Stimulated activated CD8-positive, alpha-beta memory T cell treated with anti-CD3 and anti-CD28 coated beads, Interleukin-7, amount 100 ng/mL, for 24 hours (primary cell): Measurements from ENCODE around the gene IL10RA.
A peak's percentile ranks its signal among the peaks of the same experiment; 100 is the strongest.

Source experiments
- DNase-seq: peaks from one replicate; pipeline ENCODE4 v3.0.0-alpha.2; 2020; ENCODE audit warnings: low read depth

Gene IL10RA

DNA sequence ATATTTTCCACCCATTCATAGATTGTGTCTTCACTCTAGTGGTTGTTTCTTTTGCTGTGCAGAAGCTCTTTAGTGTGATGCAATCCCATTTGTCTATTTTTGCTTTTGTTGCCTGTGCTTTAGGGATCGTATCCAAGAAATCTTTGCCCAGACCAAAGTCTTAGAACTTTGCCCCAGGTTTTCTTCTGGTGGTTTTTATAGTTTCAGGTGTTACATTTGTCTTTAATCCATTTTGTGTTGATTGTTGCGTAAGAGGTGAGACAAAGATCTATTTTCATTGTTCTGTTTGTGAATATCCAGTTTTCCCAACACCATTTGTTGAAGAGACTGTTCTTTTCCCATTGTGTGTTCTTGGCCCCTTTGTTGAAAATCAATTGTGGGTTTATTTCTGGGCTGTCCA is 6.4 kb downstream of the IL10RA start:
- DNase-seq = no peak

DNA sequence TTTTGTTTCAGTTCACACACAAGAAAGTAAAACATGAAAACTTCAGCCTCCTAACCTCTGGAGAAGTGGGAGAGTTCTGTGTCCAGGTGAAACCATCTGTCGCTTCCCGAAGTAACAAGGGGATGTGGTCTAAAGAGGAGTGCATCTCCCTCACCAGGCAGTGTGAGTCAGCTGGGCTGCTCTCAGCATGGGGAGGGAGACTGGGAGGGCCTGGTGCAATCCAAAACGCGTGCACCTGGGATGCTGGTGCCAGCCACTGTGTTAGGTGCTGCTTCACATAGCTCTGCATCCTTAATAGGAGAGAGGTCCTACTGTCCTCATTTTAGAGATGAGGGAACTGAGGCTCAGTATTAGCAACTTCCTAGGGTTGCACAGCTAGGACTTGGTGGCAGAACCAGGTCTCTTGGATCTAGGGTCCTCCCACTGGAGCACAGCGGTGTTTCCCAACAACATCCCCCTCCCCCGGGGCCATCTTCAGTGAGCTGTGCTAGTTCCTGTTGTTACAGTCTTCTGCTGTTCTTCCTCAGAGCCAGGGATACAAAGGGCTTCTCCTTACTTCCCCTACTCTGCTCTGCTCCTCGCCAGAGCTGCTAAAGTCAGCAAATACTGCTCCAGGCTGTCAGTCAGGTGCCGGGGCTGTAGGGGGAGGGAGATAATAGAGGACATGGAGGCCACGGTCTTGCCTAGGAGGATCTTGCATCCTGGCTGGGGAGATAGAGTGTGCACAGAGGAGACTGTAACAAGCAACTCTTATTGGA is 8.0 kb downstream of the IL10RA start:
- no peak for DNase-seq

DNA sequence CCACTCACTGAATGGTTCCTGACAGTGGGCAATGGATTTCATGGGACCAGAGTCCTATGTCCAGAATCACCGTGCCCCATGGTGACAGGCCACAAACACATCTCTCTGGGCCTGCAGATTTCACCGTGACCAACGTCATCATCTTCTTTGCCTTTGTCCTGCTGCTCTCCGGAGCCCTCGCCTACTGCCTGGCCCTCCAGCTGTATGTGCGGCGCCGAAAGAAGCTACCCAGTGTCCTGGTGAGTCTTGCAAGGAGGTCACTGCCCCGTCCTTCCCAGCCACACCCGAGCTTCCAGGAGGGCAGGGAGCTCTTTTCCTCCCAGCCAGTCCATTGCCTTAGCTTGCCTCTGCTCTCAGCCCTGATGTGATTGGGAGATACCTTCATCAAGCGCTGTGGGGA is 9.3 kb downstream of the IL10RA start:
- DNase-seq = no peak

DNA sequence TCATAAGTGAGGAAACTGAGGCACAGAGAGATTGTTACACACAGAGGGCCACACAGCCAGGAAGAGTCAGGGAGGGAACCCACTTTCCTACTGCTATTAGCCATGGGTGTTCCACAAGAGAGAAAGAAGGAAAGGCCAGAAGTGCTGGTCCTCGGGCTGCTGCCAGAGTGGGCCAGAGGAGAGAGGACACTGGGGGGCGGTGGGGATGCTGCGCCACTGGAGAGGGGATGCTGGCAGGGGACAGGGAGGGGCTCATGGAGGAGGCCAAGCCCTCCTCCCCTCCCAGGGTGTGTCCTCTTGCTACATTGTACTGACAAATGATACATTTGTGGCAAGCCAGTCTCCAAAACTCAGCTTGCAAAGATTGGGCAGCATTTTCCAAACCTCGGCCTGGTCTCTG is 9.9 kb downstream of the IL10RA start:
- DNase-seq = no peak

DNA sequence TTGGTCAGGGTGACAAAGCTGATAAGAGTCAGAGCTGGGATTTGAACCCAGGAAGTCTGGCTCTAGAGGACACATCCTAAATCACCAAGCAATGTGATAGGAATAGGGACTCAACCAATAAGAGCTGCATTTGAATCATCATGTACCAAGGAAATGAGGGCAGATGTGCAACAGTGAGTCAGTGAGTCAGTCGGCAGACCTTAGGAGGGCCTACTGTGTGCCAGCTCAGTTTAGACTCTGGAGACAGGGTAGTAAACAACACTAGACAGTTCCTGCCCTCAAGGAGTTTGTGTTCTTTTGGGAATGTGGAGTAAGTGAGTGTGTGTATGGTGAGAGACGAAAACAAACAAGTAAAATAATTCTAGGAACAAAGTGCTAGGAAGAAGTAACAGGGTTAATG is 11.2 kb downstream of the IL10RA start:
- no peak for DNase-seq

DNA sequence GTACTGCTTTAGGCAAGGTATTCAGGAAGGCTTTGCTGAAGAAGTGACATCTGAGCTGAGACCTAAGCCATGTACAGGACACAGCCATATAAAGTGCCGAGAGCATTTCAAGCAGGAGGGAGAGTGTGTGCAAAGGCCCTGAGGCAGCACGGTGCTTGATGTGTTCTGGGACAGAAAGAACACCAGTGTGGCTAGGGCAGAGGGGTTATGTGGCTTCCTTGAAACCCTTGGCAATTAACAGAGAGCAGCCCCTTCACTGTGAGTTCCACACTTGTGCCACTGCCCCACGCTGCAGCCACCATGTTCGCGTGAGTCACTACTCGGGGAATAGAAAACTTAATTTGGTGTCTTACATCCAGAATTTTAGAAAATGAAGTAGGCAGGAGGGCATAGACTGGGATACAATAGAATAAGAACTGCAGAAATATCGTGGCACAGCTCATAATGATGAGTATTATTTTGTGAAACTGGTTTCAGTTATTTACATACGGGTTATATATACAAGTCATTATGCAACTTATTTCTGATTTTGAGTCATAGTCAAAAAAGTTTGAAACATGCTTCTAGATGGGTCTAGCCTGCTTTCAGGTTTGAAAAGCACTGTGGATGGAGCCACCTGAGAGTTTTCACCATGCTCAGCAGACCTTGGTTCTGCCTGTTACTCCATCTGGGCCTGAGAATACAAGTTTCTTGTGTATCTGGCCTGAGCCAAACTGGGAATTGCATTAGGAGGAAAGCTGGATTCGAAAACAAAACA is 11.8 kb downstream of the IL10RA start:
- no peak for DNase-seq

DNA sequence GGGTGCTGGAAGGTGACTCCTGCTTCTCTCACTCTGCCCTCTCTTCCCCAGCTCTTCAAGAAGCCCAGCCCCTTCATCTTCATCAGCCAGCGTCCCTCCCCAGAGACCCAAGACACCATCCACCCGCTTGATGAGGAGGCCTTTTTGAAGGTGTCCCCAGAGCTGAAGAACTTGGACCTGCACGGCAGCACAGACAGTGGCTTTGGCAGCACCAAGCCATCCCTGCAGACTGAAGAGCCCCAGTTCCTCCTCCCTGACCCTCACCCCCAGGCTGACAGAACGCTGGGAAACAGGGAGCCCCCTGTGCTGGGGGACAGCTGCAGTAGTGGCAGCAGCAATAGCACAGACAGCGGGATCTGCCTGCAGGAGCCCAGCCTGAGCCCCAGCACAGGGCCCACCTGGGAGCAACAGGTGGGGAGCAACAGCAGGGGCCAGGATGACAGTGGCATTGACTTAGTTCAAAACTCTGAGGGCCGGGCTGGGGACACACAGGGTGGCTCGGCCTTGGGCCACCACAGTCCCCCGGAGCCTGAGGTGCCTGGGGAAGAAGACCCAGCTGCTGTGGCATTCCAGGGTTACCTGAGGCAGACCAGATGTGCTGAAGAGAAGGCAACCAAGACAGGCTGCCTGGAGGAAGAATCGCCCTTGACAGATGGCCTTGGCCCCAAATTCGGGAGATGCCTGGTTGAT is 12.6 kb downstream of the IL10RA start:
- no peak for DNase-seq

DNA sequence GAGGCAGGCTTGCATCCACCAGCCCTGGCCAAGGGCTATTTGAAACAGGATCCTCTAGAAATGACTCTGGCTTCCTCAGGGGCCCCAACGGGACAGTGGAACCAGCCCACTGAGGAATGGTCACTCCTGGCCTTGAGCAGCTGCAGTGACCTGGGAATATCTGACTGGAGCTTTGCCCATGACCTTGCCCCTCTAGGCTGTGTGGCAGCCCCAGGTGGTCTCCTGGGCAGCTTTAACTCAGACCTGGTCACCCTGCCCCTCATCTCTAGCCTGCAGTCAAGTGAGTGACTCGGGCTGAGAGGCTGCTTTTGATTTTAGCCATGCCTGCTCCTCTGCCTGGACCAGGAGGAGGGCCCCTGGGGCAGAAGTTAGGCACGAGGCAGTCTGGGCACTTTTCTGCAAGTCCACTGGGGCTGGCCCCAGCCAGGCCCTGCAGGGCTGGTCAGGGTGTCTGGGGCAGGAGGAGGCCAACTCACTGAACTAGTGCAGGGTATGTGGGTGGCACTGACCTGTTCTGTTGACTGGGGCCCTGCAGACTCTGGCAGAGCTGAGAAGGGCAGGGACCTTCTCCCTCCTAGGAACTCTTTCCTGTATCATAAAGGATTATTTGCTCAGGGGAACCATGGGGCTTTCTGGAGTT is 13.3 kb downstream of the IL10RA start:
- DNase-seq = no peak

DNA sequence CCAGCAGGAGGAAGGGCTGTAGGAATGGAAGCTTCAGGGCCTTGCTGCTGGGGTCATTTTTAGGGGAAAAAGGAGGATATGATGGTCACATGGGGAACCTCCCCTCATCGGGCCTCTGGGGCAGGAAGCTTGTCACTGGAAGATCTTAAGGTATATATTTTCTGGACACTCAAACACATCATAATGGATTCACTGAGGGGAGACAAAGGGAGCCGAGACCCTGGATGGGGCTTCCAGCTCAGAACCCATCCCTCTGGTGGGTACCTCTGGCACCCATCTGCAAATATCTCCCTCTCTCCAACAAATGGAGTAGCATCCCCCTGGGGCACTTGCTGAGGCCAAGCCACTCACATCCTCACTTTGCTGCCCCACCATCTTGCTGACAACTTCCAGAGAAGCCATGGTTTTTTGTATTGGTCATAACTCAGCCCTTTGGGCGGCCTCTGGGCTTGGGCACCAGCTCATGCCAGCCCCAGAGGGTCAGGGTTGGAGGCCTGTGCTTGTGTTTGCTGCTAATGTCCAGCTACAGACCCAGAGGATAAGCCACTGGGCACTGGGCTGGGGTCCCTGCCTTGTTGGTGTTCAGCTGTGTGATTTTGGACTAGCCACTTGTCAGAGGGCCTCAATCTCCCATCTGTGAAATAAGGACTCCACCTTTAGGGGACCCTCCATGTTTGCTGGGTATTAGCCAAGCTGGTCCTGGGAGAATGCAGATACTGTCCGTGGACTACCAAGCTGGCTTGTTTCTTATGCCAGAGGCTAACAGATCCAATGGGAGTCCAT is 14.1 kb downstream of the IL10RA start:
- no peak for DNase-seq

DNA sequence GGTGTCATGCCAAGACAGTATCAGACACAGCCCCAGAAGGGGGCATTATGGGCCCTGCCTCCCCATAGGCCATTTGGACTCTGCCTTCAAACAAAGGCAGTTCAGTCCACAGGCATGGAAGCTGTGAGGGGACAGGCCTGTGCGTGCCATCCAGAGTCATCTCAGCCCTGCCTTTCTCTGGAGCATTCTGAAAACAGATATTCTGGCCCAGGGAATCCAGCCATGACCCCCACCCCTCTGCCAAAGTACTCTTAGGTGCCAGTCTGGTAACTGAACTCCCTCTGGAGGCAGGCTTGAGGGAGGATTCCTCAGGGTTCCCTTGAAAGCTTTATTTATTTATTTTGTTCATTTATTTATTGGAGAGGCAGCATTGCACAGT is 14.6 kb downstream of the IL10RA start:
- DNase-seq = no peak

DNA sequence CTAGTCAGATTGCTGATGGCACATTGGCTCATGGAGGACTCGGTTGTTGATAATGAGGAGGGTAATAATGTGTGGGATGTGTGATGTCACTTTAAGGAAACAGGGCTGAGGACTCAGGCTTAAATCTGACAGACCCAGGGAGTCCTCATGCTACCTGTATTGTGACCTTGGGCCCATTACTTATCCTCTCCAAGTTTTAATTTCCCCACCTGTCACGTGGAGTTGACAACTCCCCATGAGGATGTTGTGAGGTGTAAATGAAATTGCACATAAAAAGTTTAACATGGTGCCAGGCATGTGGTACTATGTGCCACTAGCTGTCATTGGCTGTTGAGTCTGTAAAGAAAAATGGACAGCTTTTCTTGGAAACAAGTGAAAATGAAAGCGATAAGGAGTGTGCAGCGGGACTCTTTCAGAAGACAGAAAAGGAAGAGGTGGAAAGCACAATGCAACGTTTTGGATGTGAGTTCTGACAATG is 15.3 kb downstream of the IL10RA start:
- no peak for DNase-seq

DNA sequence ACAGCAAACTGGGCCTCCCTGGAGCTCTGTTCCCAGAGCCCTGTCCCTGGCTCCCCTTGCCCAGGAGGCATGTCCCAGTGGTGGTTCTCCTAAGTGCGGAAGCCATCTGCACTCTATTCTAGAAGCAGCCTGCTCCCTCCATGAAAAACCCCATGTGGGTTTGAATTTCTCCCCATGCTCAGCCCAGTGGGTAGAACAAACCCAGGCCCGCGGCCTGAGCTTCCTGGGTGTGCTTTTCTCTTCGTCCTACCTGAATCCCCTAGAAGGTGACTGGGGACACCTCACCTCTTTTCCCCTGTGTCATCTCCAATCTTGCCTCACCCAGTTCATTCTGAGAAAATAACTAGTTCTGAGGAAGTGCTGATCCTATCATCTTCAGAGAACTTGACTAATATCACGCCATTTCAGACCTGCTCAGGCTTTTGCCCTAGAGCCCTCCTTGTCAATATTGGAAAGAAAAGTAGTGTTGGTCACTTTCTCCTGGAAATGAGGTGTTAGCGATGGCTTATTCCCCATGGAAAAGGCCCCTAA is 15.9 kb downstream of the IL10RA start:
- no peak for DNase-seq

DNA sequence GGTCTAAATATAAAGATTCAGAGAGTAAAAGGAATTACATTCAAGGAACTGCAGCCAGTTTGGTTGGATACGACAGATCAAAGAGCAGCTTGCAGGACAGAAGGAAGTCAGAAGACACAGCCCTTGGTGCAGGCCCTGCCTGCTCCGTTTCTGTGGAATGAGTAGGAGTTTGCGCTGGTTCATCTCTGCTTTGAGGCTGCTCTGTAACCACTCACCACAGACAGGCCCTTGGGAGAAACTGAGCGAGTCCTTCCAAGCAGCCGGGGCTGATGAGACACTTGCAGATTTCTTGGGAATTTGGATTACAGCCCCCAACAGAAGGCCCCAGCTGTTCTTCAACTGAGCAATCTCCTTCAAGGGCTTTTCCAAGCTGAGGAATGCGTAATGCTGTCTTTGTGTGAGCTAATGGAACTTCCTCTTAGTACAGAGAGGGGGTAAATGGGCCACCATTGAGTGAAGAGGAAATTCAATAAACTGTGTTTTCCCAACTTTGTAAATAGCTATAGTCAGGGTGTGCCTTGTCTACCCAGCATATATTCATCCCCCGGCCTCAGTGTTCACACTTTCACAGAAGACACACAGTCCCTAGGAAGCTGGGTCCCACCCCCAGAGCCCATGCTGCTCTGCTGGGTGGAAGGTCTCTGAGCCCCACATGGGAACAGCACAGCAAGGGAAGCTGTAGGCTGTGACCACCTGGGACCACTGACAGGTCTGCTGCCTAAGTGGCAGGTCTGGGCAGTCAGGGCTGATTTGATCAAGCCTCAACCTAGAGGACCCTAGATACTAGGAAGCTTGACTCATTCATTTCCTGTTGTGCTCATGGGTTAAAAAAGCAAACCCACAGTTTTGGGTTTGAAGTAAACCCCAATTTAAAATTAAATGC is 16.6 kb downstream of the IL10RA start:
- DNase-seq = peak; percentile 37

DNA sequence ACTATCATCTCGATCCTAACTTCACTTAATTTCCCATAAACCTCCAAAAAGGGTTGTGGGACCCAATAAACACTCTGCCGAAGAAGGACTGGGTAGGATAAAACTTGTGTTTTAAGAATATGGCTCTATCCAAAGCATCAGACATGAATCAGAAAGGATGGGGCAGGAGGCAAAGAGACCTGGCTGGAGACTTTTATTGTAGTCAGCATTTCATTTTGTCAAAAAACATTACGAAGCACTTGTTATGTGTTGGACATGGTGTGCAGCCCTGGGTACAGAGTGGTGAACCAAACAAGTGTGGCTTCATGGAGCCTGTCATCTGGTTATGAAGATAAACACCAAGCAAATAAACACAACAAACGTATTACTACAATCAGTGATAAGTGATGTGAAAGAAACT is 17.3 kb downstream of the IL10RA start:
- DNase-seq = no peak

DNA sequence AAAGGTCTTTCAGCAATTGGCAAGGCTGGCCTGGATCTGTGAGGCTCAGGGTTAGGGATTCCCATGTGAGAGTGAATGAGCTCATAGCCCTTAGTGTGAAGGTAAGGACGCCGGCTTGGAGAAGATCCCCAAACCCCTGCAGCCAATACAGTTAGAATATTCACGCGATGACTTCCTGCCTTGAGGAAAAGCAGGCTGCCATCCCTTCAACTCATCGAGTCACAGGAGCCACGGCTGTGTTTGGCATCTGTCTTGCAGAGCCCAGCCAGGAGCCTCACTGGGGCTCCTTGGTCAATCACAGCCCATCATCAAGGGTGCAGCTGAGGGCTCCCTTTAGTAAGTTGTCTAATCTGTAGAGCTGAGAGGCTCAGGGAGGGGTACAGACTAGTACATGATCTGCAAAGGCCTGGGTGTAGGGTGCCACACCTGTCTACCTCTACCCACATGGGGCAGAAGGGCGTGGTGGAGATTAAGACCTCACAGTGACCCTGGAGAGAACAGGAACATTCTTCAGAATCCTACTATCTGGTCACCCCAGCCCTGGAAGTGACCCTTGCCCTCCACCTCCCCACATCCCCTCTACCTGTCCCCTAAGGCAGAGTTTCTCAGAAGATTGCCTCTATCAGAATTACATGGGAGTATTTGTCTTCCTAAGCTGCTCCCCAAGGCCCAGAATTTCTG is 18.5 kb downstream of the IL10RA start:
- DNase-seq = no peak

DNA sequence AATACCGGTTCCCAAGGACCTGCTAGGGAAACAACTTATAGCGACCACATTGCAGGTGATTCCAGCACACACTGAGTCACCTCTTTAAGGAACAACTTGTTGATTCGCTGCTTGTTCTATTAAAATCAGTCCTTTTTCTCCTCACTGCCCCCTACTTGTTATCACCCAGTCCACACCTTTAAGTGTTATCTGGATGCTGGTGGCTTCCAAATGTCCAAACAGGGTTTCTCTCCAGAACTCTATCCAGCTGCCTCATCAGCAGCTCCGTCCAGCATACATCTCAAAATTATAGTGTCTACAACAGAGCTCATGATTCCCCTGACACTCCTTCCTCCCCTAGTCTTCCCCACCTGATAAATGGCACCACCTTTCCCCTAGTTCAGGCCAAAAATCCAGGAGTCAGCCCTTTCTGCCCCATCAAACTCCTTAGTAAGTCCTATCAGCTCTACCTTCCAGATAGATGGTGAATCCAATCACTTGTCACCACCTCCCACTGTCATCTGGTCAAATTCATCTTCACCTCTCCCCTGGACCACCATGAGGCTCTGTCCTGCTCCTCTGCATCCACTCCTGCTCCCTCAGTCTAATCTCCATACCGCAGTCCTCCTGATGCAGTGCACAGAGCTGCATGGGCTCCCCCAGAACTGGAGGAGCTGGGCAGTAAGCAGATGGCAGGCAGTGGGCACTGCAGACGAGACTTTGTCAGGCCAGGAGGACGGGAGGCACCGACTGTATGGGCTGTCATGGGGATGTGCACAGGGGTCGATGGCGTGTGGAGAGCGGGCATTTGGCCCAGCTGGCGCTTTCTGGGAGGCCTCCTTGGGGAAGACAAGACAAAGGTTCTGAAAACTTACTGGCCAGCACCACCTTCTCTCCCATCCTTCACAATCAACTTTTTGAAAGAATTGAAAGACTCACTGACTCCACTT is 19.3 kb downstream of the IL10RA start:
- no peak for DNase-seq

DNA sequence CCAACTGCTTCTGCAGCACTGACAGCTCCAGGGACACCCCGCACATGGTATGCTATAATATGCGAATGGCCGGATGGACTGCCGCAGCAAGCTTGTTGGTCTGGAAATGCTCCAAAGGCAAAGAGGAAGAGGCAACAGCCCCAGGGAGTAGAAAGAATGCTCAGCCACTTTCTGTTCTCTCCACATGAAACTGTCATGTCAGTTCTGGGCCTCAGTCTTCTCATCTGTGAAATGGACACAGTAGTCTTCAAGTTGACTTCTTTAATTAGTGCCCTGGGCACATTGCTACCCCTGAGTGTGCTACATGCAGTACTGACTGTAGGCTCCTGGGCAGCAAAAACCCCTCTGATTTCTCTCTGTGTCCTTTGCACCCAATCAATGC is 19.9 kb downstream of the IL10RA start:
- DNase-seq = no peak

DNA sequence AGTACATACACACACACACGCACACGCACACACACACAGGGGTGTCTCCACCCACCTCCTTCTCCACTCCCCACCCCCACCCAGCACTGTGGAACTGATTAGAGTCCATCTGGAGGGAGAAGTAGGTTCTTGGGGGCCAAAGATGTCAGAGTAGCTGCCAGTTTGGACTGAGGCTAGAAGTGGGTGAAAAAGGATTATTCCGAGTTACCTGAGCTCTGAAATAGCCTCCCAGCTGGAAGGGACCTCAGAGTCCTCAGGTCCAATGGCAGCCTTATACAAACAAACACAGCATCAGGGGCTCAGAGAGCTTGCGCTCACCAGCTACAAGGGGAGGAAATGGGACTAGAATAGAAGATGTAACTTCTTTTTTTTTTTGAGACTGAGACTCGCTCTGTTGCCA is 20.8 kb downstream of the IL10RA start:
- no peak for DNase-seq
